GM21423 (cell line): ENCODE results near the gene TTLL3.

Experiments used
- ATAC-seq: cut with Tn5 transposase; IDR thresholded peaks from one replicate; pipeline ENCODE4 v1.9.1; 2021; ENCODE audit warnings: mild to moderate bottlenecking, moderate library complexity; ENCODE audit not compliant: unreplicated experiment

TTLL3 gene

DNA sequence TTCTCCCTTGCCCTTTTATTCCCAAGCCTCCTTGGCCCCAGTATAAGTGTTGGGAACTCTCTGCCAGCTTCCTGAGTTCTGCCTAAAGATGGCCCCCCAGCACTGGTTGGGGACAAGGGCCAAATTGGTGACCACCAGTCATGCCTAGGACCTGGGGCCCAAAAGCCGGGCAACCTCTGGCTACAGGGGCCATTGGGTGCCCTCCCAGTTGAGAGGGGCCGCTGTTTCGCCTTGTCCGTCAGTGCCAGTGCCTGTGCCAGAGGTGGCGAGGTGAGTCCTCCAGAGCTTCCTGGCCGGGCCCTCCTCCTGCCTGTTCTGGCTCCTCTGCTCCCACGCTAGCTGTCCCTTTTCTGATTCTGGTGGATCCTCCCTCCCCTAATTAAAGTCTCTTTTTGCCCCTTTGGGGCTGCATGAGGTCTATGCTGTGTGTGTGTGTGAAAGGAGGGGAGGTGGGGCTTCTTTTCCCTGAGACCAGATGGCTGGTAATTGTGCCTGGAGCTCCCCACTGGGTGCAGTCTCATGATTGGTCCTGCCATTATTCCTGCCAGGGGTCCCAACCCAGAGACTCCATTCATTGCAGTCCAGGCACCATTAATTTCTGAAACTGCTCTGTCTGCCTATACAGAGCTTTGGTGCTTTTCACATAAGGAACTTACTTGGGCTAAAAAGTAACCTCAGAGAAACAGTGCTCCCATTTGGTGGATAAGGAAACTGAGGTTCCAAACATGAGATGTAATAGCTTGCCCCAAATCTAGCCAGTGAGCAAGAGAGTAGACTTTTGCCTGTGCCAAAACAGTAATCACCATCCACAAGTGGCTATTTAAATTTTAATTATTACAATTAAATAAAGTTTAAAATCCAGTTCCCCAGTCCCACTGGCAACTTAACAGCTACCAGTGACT is 3.1 kb upstream of the TTLL3 start:
- no peak for ATAC-seq

DNA sequence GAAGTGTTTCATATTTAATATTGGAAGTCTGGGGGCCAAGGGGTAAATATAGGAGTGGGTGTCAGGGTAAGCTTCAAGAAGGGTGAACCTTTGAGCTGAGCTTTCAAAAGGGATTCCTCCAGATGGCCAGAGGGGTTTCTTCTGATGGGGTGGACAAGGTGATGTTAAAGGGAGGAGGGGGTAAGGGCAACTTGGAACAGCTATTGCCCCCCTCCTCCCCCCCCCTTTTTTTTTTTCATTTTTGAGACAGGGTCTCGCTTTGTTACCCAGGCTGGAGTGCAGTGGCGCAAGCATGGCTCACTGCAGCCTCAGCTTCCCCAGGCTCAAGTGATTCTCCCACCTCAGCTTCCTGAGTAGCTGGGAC is 2.1 kb upstream of the TTLL3 start:
- ATAC-seq = no peak

DNA sequence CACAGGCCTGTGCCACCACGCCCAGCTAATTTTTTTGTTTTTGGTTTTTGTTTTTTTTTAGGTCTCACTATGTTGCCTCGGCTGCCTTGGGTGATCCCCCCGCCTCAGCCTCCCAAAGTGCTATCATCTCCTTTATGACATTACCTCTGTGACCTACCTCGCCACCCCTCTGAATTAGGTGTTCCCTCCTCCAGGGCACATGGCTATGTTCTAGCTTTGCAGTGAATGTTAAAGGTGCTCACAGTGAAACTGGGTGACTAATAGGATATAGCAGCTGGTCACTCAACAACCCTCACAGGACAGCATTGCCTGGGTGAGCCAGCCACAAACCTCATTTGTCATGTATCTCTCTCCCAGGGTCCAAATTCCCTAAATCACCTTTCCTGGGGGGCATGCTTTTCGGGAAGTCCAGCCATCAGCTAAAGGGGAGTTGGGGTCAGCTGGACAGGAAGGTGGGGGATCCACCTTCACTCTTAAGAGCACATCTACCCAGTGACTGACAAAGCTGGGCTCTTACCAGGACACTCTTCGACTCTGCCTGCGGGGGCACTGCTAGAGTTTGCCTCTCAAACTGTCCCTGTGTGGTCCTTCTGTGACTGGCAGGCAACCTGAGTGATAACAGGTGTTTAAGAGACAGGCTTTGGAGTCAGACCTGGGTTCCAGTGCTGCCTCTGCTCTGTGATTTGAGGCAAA is 1.6 kb upstream of the TTLL3 start:
- ATAC-seq = peak; percentile 57

DNA sequence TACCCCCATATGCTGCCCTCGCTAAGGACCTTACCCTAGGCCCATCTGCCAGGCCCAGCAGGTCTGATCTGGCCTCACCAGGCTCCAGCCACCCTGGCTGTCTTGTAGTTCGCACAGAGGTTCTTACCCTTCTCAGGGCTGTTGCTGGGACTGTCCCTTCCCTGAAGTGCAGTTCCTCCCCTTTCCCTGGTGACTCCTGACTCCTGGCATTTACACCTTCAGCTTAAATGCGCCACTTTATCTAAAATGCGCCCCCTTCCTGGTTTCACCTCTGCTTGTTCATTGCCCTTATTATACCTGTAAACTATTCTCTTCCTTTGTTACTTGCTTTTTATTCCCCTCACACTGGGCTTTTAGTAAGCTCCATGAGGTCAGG is 835 bp upstream of the TTLL3 start:
- ATAC-seq = no peak

DNA sequence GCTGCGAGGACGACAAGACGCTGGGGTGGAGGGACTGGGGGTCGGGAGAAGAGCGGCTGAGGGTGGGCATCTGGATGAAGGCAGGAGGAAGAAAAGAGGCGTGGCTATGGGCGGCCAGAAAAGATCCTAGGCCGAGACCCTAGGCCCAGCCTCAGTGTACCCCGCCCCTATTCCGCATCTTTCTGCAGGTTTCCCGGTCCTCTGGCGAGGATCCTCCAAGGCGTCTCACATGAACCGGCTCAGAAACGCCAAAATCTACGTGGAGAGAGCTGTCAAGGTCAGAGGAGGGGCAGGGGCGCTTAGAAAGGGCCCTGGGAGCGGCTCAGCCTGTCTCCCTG is 340 bp downstream of the TTLL3 start:
- ATAC-seq = no peak

DNA sequence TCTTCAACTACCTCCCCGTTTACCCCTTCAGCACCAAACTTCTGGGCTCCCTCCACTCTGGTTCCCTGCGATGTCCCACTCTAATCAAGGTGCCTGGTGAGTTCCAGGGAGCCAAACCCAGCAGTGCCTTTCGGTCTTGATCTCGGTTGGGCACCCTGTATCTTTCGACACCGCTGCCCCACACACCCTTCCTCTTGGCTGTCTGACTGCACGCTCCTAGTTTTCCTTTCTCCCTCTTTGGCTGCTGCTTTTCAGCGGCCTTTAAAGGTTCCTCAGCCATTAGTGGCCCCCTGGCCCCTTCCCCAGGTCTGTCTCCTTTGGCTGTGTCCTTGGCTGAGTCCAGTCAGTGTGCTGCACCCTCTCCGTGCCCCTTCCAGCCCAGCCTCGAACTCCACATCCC is 784 bp downstream of the TTLL3 start:
- ATAC-seq = no peak

DNA sequence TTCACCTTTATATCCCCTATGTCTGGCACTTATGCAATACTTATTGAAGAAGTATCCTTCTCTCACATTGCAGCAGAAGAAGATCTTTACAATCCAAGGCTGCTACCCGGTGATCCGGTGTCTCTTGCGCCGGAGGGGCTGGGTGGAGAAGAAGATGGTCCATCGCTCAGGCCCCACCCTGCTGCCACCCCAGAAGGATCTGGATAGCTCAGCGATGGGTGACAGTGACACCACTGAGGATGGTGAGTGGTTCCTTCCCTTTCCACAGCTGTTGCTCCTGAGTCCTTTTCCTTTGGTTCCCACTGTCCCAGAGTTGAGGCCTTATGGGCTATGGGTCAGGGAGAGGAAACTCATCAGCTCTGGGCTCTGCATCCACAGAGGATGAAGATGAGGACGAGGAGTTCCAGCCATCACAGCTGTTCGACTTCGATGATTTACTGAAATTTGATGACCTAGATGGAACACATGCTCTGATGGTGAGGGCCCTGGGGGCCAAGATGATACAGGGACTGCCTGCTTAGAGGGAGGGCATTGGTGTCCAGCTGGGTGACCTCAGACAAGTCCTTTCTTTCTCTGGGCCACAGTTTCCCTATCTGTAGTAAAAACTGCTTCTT is 2.9 kb downstream of the TTLL3 start:
- no peak for ATAC-seq

DNA sequence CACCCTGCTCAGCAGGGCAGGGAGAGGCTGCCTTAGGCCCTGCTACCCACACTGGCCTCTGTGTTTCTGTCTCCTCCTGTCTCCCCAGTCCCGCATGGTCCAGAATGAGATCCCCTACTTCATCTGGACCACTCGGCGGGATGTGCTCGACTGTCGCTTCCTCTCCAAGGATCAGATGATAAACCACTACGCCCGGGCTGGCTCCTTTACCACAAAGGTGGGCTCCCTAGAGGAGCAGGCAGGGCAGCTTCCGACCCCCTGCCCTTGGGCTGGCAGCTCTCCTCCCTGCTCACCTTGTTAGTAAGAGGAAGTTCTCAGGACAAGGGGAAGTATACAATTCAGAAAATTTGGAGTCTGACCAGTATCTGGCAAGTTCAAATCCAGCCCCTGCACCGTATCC is 5.9 kb downstream of the TTLL3 start:
- no peak for ATAC-seq

DNA sequence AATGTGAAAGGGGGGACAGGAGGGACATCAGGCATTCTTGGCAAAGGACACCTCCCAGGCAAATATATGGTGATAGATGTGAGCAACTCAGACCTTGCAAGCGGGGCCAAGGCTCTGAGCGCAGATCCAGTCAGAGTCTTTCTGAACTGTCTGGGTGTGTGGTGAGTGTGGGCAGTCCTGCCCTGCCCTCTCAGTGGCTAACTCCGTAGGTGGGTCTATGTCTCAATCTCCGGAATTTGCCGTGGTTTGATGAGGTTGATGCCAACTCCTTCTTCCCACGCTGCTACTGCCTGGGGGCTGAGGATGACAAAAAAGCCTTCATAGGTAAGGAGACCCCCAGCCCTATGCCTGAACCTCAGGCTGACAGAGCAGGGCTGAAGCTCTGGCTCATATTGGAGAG is 7.4 kb downstream of the TTLL3 start:
- no peak for ATAC-seq

DNA sequence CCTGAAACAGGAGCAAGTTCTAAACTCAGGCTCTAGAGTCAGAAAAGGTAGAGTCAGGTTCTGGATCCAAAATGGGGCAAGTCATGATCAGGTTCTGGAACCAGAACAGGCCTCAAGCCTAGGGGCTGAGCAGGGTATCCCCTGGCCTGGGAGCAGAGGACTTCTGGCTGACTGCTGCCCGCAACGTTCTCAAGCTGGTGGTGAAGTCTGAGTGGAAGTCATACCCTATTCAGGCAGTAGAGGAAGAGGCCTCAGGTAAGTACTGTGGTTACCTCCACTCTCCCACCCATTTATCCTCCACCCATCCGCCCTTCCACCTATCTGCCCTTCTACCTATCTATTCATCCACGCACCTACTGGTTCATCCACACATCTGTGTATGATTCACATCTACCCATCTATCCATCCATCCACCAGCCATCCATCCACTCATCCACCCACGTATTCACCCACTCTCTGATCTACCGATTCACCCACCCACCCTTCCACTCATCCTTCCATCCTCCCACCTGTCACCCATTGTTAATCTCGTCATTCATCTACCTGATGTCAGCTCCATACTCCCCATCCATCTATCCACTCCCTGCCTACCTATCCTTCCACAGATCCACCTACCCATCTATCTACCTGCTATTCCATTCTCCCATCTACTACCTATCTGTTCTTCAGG is 8.7 kb downstream of the TTLL3 start:
- ATAC-seq = no peak

DNA sequence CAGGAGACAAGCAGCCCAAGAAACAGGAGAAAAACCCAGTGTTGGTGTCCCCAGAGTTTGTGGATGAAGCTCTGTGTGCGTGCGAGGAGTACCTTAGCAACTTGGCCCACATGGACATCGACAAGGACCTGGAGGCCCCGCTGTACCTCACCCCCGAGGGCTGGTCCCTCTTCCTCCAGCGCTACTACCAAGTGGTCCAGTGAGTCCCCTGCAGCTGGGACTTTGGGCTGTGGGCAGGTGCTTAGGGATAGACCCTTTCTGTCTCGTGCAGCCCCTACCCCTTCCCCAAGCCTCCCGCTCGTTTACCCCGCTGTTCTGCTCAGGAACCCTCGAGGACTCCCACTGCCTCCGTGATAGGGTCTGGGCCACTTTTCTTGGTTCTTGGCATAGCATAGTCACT is 10.5 kb downstream of the TTLL3 start:
- no peak for ATAC-seq

DNA sequence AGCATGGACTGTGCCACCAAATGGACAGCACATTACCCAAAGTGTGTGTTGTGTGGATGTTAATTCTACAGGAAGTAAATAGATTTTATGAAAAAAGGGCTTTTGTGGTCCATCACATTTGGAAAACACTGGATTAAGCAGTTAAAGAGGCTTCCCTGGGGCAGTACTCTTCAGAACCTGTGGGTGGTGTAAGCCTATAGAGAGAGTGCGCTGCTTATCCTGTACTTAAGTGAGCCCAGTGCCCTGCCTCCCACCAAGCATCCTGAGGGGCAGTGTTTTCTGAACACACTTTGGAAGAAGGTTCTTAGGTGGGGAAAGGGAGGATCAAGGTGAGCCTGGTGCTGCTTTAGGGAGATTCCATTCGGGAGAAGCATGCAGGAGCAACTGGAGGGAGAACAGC is 10.9 kb downstream of the TTLL3 start:
- no peak for ATAC-seq

DNA sequence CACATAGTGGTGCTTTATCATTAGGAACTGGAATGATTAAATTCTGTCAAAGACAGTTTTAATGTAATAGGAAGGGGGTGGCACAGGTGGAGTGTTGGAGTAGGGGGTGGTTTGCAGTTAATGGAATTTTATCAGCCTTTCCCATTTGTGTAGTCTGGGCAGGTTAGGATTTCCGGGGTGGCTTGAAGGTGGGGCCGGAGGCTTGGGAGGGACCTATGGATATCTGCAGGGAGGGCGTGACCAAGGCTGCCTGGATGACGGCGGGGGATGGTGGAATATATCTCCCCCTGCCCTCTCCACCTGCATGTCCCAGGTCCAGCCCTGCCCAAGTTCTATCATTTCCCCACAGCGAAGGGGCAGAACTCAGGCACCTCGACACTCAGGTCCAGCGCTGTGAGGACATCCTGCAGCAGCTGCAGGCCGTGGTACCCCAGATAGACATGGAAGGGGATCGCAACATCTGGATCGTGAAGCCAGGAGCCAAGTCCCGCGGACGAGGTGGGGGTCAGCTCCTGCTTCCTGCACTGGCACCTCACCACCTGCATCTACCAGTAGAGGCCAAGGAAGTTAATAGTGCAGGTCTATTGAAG is 15.5 kb downstream of the TTLL3 start:
- no peak for ATAC-seq

DNA sequence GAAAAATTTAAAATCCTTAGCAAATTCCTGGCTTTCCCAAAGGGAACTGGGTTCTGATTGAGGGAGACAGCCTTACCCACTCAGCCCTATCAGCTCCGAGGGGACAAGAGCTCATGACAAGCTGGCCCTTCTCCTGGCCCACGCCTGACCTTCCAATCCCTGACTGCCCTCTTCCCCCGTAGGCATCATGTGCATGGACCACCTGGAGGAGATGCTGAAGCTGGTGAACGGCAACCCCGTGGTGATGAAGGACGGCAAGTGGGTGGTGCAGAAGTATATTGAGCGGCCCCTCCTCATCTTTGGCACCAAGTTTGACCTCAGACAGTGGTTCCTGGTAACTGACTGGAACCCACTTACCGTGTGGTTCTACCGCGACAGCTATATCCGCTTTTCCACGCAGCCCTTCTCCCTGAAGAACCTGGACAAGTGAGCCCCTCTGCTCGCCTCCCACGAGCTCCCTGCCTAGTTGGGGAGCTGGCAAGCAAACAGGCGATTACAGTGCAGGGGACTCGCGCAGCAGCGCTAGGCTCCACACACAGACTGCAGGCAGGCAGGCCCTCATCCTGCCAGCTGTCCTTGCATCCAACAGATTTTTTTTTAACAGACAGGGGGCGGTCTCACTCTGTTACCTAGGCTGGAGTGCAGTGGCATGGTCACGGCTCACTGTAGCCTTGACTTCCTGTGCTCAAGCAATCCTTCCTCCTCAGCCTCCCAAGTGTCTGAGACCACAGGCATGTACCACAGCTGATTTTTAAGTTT is 16.9 kb downstream of the TTLL3 start:
- ATAC-seq = no peak

DNA sequence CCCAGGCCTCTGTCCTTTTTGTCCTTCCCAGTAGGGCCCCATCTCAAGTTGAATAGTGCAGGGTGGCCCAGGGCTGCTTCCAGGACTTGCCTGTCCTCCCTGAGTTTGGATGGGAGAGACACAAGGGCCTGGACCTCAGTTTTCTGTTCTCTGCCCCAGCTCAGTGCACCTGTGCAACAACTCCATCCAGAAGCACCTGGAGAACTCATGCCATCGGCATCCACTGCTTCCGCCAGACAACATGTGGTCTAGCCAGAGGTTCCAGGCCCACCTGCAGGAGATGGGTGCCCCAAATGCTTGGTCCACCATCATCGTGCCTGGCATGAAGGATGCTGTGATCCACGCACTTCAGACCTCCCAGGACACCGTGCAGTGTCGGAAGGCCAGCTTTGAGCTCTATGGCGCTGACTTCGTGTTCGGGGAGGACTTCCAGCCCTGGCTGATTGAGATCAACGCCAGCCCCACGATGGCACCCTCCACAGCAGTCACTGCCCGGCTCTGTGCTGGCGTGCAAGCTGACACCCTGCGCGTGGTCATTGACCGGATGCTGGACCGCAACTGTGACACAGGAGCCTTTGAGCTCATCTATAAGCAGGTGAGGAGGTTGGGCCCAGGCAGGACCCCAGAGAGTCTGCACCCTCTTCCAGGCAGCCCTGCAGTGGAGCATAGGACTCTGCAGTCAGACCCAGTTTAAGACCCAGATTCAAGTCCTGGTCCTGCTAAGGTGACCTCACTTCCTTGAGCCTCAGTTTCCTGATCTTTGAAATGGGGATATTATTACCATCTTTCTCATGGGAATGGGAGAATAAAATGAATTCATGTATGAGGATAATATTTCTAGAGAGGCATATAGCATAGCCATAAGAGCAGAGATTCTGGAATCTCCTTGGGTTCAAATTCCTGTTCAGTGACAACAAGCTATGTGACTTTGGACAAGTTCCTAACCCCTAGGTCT is 19.0 kb downstream of the TTLL3 start:
- no peak for ATAC-seq

DNA sequence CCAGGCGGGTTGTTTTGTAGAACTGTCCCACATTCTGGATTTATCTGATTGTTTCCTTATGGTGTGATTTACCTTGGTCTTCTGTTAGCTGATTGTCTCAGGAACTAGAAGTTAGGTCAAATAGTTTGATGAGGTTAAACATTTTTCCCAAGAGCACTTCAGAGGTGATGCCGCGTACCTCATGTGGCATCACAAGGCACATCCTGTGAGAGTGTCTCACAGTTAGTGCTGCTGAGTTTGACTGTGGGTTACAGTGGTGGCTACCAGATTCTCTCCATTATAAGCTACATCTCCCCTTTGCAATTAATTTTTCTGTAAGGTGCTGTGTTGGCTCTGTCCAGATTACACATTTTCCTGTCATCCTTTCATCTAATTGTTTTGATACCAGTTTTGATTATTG is 21.2 kb downstream of the TTLL3 start:
- no peak for ATAC-seq

DNA sequence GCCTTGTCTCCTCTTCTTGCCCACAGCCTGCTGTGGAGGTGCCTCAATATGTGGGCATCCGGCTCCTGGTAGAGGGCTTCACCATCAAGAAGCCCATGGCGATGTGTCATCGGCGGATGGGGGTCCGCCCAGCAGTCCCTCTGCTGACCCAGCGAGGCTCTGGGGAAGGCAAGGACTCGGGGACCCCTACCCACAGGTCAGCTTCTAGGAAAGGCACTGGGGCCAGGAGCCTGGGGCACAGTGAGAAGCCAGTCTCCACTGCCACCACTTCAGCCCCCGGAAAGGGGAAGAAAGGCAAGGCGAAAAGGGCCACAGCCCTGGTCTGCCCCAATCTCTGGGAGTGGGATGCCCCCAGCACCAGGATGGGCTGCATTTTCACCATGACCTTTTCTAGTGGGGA is 23.0 kb downstream of the TTLL3 start:
- no peak for ATAC-seq

DNA sequence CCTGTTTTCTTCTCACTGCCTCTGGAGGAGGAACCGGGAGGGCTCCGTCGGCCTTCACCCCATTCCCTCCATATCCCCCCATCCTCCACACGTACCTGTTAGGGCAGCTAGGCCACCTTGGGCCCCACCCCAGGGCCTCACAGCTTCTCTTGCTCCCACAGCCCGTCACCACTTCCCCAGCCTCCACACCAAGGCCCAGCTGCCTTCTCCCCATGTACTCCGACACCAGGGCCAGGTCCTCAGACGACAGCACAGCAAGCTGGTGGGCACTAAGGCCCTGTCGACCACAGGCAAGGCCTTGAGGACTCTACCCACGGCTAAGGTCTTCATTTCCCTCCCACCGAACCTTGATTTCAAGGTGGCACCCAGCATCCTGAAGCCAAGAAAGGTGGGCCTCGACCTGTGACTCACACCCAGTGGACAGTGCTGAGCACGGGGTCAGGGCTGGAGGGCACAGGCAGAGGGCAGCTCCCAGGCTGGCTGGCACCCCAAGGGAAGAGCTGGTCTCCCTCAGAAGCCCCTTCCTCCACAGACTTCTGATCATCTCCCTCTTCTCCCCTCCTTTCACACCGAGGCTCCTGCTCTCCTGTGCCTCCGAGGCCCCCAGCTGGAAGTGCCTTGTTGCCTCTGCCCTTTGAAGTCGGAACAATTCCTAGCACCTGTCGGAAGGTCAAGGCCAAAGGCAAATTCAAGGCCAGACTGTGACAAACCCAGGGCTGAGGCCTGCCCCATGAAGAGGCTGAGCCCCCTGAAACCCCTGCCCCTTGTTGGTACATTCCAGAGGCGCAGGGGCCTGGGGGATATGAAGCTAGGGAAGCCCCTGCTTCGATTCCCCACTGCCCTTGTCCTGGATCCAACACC is 24.7 kb downstream of the TTLL3 start:
- ATAC-seq = no peak
